D341Med (cell line): ENCODE measurements around the gene OR4D1.
A peak's percentile ranks its signal among the peaks of the same experiment; 100 is the strongest.

Experiments
- DNase-seq: peaks from one replicate; pipeline ENCODE4 v3.0.0; 2012; ENCODE audit warnings: low spot score

OR4D1 gene

GRCh38 chr17:58193641-58194255 lies 45.6 kb downstream of the OR4D1 start:
- peak; percentile 41 for DNase-seq

GRCh38 chr17:58195518-58196123 lies 47.4 kb downstream of the OR4D1 start:
- DNase-seq = no peak

- no peak for DNase-seq
Observed at GRCh38 chr17:58196610-58197009, 48.4 kb downstream of the OR4D1 start.

GRCh38 chr17:58200024-58200633 lies 51.9 kb downstream of the OR4D1 start:
- peak; percentile 91 for DNase-seq

GRCh38 chr17:58202859-58203258 lies 54.7 kb downstream of the OR4D1 start:
- no peak for DNase-seq

- DNase-seq = no peak
Observed at GRCh38 chr17:58204796-58205195, 56.6 kb downstream of the OR4D1 start.

GRCh38 chr17:58205936-58206335 lies 57.8 kb downstream of the OR4D1 start:
- no peak for DNase-seq

GRCh38 chr17:58207451-58207850 lies 59.3 kb downstream of the OR4D1 start:
- DNase-seq = no peak

GRCh38 chr17:58208344-58208743 lies 60.2 kb downstream of the OR4D1 start:
- peak; percentile 16 for DNase-seq
